ENCODE data around the gene SLC39A11. TPM values are rescaled to one million over a fixed set of nuclear protein-coding genes. Genes with fewer than 3 reads are reported as not detected.

SLC39A11 gene
- total RNA-seq, 6 donors from 2014 or later = 16.3 to 57.6 (median 29.5) TPM

GRCh38 chr17:72730077-72730476 is 362.4 kb downstream of the SLC39A11 start:
- peaks cover 0 to 6% (median under 1%) of the 10 kb centered on the region in 4 donors for H3K36me3 ChIP-seq
- H3K4me1 ChIP-seq = peaks cover 4 to 10% (median 7%) of the 10 kb centered on the region in 4 donors
- no peak for TF ChIP-seq POLR2A (IDR thresholded peaks at IDR 0.05)
- no peak for TF ChIP-seq POLR2AphosphoS5 (IDR thresholded peaks at IDR 0.05)
- TF ChIP-seq, protein P1, sequence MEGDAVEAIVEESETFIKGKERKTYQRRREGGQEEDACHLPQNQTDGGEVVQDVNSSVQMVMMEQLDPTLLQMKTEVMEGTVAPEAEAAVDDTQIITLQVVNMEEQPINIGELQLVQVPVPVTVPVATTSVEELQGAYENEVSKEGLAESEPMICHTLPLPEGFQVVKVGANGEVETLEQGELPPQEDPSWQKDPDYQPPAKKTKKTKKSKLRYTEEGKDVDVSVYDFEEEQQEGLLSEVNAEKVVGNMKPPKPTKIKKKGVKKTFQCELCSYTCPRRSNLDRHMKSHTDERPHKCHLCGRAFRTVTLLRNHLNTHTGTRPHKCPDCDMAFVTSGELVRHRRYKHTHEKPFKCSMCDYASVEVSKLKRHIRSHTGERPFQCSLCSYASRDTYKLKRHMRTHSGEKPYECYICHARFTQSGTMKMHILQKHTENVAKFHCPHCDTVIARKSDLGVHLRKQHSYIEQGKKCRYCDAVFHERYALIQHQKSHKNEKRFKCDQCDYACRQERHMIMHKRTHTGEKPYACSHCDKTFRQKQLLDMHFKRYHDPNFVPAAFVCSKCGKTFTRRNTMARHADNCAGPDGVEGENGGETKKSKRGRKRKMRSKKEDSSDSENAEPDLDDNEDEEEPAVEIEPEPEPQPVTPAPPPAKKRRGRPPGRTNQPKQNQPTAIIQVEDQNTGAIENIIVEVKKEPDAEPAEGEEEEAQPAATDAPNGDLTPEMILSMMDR (IDR thresholded peaks at IDR 0.05) = no peak
- no peak for TF ChIP-seq EP300 (IDR thresholded peaks at IDR 0.05)
- H3K27ac ChIP-seq = no peak overlapping the region
- 59 to 63% methylated on average over 7 of the region's 7 CpGs for WGBS, 2 donors
- ATAC-seq (ENCODE audit: low FRiP score in 2 of 2) (no peak), DNase-seq (no peak)
- no peaks in the 10 kb centered on the region for H3K9me3 ChIP-seq
- H3K27me3 ChIP-seq = no peaks in the 10 kb centered on the region
- H3K4me3 ChIP-seq = no peak overlapping the region

- H3K4me3 ChIP-seq = peak overlapping the region in 1 of 4 donors; percentile 2
- H3K36me3 ChIP-seq = no peaks in the 10 kb centered on the region
- DNase-seq (peak in 1 of 2 donors; percentile 40), ATAC-seq (ENCODE audit: low FRiP score in 2 of 2) (peak; percentile 50 to 81)
- H3K4me1 ChIP-seq = peaks cover 4 to 10% (median 7%) of the 10 kb centered on the region in 4 donors
- TF ChIP-seq, protein P1 (IDR thresholded peaks at IDR 0.05) = peak in 1 of 6 experiments; percentile 18
- TF ChIP-seq POLR2A (IDR thresholded peaks at IDR 0.05) (no peak), EP300 (IDR thresholded peaks at IDR 0.05) (no peak)
- peak overlapping the region in 1 of 4 donors; percentile 52 for H3K27ac ChIP-seq
- no peaks in the 10 kb centered on the region for H3K27me3 ChIP-seq
- no peaks in the 10 kb centered on the region for H3K9me3 ChIP-seq
- WGBS, 2 donors = 26 to 37% methylated on average over 9 of the region's 9 CpGs
These were observed 365.6 kb downstream of the SLC39A11 start for GRCh38 chr17:72726936-72727335.

DNA sequence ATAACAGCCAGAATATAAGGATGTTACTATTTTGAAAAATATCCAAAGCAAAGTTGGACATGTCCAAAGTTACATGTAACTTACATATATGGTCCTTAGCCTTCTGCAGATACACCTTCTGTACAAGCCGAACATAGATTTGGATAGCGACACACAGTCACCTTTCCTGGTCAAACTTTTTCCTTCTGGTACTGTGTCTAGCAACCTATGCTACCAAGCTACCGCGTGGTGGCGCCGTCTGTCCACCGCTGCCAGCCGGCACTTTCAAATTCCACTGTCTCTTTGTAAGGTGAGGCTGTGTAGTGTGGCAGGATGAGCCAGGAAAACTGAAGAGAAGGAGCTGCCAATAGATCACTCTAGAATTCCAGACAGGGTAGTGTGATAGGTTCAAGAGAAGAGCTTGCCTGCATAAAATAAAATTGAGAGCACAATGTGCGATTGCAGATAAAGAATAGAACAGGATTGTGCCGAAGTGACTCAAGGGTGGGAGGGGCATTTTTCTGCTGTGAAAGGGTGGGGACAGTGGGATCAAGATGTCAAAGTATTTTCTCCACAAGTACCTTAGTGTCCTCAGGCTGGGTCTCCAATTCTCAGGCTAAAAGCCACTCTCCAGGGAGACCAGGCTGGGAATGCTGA is 366.9 kb downstream of the SLC39A11 start:
- TF ChIP-seq EP300 (IDR thresholded peaks at IDR 0.05) = no peak
- TF ChIP-seq, protein P1 (IDR thresholded peaks at IDR 0.05) = peak; percentile 45 to 80 (median 70)
- Histone ChIP-seq H3K36me3 (no peaks in the 10 kb centered on the region), H3K27ac (no peak overlapping the region), H3K4me1 (peaks cover 4 to 10% (median 7%) of the 10 kb centered on the region in 4 donors), H3K9me3 (no peaks in the 10 kb centered on the region), H3K4me3 (no peak overlapping the region), H3K27me3 (no peaks in the 10 kb centered on the region)
- DNase-seq (peak; percentile 64 to 76), ATAC-seq (ENCODE audit: low FRiP score in 2 of 2) (peak; percentile 32 to 64)
- 26 to 36% methylated on average over 10 of the region's 10 CpGs for WGBS, 2 donors

DNA sequence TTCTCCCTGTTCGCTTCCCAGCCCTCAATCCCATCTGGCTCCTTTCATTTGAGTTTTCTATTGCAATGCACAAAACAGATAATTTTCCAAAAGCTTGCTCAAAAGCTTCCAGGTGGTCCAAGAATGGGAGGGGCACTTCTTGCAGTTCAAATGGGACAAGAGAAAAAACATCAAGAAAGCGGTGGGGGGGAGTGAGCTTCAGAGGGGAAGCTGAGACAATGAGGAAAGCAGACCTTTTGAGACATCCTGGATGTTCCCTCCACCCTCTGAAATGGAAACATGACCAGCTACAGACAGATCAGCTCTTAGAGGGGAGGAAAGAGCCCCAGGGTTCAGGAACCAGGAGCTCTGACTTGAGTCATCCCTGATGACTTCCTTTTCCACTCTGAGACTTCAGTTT is 368.2 kb downstream of the SLC39A11 start:
- 79 to 90% methylated on average over 2 of the region's 2 CpGs for WGBS, 2 donors
- Histone ChIP-seq H3K4me1 (peaks cover 4 to 20% (median 7%) of the 10 kb centered on the region in 4 donors), H3K27ac (no peak overlapping the region), H3K9me3 (no peaks in the 10 kb centered on the region), H3K27me3 (no peaks in the 10 kb centered on the region), H3K4me3 (no peak overlapping the region), H3K36me3 (no peaks in the 10 kb centered on the region)
- DNase-seq = no peak
- TF ChIP-seq POLR2A (IDR thresholded peaks at IDR 0.05) (no peak), EP300 (IDR thresholded peaks at IDR 0.05) (no peak), POLR2AphosphoS5 (IDR thresholded peaks at IDR 0.05) (no peak)
- TF ChIP-seq, protein P1 (IDR thresholded peaks at IDR 0.05) = no peak
- ATAC-seq (ENCODE audit: low FRiP score in 2 of 2) = no peak

- ATAC-seq (ENCODE audit: low FRiP score in 2 of 2) (no peak), DNase-seq (no peak)
- H3K9me3 ChIP-seq = no peaks in the 10 kb centered on the region
- WGBS, 2 donors = 91 to 92% methylated on average over 7 of the region's 7 CpGs
- H3K27ac ChIP-seq = no peak overlapping the region
- H3K4me1 ChIP-seq = peaks cover 4 to 24% (median 7%) of the 10 kb centered on the region in 4 donors
- TF ChIP-seq EP300 (IDR thresholded peaks at IDR 0.05) (no peak), POLR2A (IDR thresholded peaks at IDR 0.05) (no peak), POLR2AphosphoS5 (IDR thresholded peaks at IDR 0.05) (no peak)
- TF ChIP-seq, protein P1 (IDR thresholded peaks at IDR 0.05) = no peak
- no peak overlapping the region for H3K4me3 ChIP-seq
- no peaks in the 10 kb centered on the region for H3K27me3 ChIP-seq
- H3K36me3 ChIP-seq = no peaks in the 10 kb centered on the region
These were observed 368.8 kb downstream of the SLC39A11 start for GRCh38 chr17:72723711-72724110.

All from upper lobe of left lung (tissue), 6 donors.